ENCODE data around the gene NHSL2. TPM values are rescaled to one million over a fixed set of nuclear protein-coding genes. Genes with fewer than 3 reads are reported as not detected.

NHSL2 gene
- total RNA-seq, 1 donor from 2014 or later: 0.36 TPM

- peaks cover 6% of the 10 kb centered on the region for H3K4me1 Mint-ChIP-seq (ENCODE audit: low read depth)
- intact Hi-C loops (cut with micrococcal nuclease): no loop called here
- DNase-seq (ENCODE audit: low spot score): no peak
- no peak overlapping the region for H3K27ac Mint-ChIP-seq
- no peaks in the 10 kb centered on the region for H3K36me3 Mint-ChIP-seq (ENCODE audit: low read depth)
- H3K9me3 Mint-ChIP-seq: no peaks in the 10 kb centered on the region
- peaks cover 19% of the 10 kb centered on the region for H3K27me3 Mint-ChIP-seq (ENCODE audit: insufficient read depth)
- no peak overlapping the region for H3K4me3 Mint-ChIP-seq
Measured at GRCh38 chrX:72029483-72030411, 119.1 kb downstream of the NHSL2 start.

GRCh38 chrX:72030431-72030830 is 119.8 kb downstream of the NHSL2 start:
- Mint-ChIP-seq H3K27me3 (ENCODE audit: insufficient read depth) (peaks cover 24% of the 10 kb centered on the region), H3K36me3 (ENCODE audit: low read depth) (no peaks in the 10 kb centered on the region), H3K4me1 (ENCODE audit: low read depth) (peaks cover 6% of the 10 kb centered on the region), H3K4me3 (no peak overlapping the region), H3K9me3 (no peaks in the 10 kb centered on the region), H3K27ac (no peak overlapping the region)
- intact Hi-C loops (cut with micrococcal nuclease): no loop called here
- no peak for DNase-seq (ENCODE audit: low spot score)

DNA sequence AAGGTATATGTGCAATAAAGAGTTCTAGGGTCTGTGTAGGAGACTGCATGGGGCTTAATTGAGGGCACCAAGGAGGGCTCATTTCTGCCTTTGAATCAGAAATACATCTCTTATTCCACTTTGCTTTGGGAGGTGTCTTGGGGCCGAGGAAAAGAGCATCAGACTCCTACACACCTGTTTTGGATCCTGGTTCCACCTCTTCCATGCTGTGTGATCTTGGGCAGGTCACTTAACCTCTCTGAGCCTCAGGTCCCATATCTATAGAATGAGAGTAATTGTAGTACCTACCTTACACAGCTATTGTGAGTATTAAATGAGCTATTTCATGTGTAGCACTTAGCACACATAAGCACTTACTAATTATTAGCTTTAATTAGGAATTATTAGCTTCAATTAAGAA is 120.5 kb downstream of the NHSL2 start:
- DNase-seq (ENCODE audit: low spot score): no peak
- no peak overlapping the region for H3K27ac Mint-ChIP-seq
- H3K4me1 Mint-ChIP-seq (ENCODE audit: low read depth): peaks cover 6% of the 10 kb centered on the region
- intact Hi-C loops (cut with micrococcal nuclease): no loop called here
- no peaks in the 10 kb centered on the region for H3K9me3 Mint-ChIP-seq
- peaks cover 27% of the 10 kb centered on the region for H3K27me3 Mint-ChIP-seq (ENCODE audit: insufficient read depth)
- H3K4me3 Mint-ChIP-seq: no peak overlapping the region
- H3K36me3 Mint-ChIP-seq (ENCODE audit: low read depth): no peaks in the 10 kb centered on the region

GRCh38 chrX:72031634-72032033 is 121.0 kb downstream of the NHSL2 start:
- no peak for DNase-seq (ENCODE audit: low spot score)
- intact Hi-C loops (cut with micrococcal nuclease): no loop called here
- Mint-ChIP-seq H3K27ac (no peak overlapping the region), H3K4me3 (no peak overlapping the region), H3K27me3 (ENCODE audit: insufficient read depth) (peaks cover 28% of the 10 kb centered on the region), H3K4me1 (ENCODE audit: low read depth) (peaks cover 3% of the 10 kb centered on the region), H3K36me3 (ENCODE audit: low read depth) (no peaks in the 10 kb centered on the region), H3K9me3 (no peaks in the 10 kb centered on the region)

GRCh38 chrX:72037601-72038000 is 127.0 kb downstream of the NHSL2 start:
- peaks cover 29% of the 10 kb centered on the region for H3K27me3 Mint-ChIP-seq (ENCODE audit: insufficient read depth)
- H3K27ac Mint-ChIP-seq: no peak overlapping the region
- intact Hi-C loops (cut with micrococcal nuclease): no loop called here
- H3K4me1 Mint-ChIP-seq (ENCODE audit: low read depth): no peaks in the 10 kb centered on the region
- peaks cover 2% of the 10 kb centered on the region for H3K36me3 Mint-ChIP-seq (ENCODE audit: low read depth)
- H3K4me3 Mint-ChIP-seq: no peak overlapping the region
- no peaks in the 10 kb centered on the region for H3K9me3 Mint-ChIP-seq
- DNase-seq (ENCODE audit: low spot score): no peak

DNA sequence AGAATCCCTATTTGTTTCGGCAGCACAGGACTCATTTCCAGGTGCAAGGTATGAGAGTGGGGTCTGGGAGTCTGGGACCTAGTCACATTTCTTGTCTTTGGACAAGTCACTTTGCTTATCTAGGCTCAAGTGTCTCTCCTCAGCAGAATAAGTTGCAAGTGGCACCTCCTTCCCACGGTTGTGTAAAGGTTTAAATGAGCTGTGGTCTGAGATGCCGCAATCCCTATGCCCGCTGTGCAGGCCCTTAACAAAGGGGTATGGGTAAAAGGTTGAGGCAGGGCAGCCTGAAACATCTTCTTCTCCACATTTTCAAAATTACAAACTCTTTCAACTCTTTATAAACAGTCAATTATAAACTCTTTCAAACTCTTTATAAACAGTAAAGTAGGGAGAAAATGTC is 127.4 kb downstream of the NHSL2 start:
- peaks cover 29% of the 10 kb centered on the region for H3K27me3 Mint-ChIP-seq (ENCODE audit: insufficient read depth)
- intact Hi-C loops (cut with micrococcal nuclease): no loop called here
- no peak for DNase-seq (ENCODE audit: low spot score)
- H3K9me3 Mint-ChIP-seq: no peaks in the 10 kb centered on the region
- H3K27ac Mint-ChIP-seq: no peak overlapping the region
- no peaks in the 10 kb centered on the region for H3K4me1 Mint-ChIP-seq (ENCODE audit: low read depth)
- peaks cover 2% of the 10 kb centered on the region for H3K36me3 Mint-ChIP-seq (ENCODE audit: low read depth)
- no peak overlapping the region for H3K4me3 Mint-ChIP-seq

GRCh38 chrX:72038868-72039267 is 128.2 kb downstream of the NHSL2 start:
- no peak overlapping the region for H3K27ac Mint-ChIP-seq
- H3K4me1 Mint-ChIP-seq (ENCODE audit: low read depth): no peaks in the 10 kb centered on the region
- peaks cover 2% of the 10 kb centered on the region for H3K36me3 Mint-ChIP-seq (ENCODE audit: low read depth)
- intact Hi-C loops (cut with micrococcal nuclease): no loop called here
- no peaks in the 10 kb centered on the region for H3K9me3 Mint-ChIP-seq
- no peak for DNase-seq (ENCODE audit: low spot score)
- peaks cover 29% of the 10 kb centered on the region for H3K27me3 Mint-ChIP-seq (ENCODE audit: insufficient read depth)
- no peak overlapping the region for H3K4me3 Mint-ChIP-seq

- Mint-ChIP-seq H3K4me1 (ENCODE audit: low read depth) (no peaks in the 10 kb centered on the region), H3K27me3 (ENCODE audit: insufficient read depth) (peaks cover 18% of the 10 kb centered on the region), H3K27ac (no peak overlapping the region), H3K9me3 (no peaks in the 10 kb centered on the region), H3K36me3 (ENCODE audit: low read depth) (peaks cover 2% of the 10 kb centered on the region), H3K4me3 (no peak overlapping the region)
- intact Hi-C loops (cut with micrococcal nuclease): no loop called here
- DNase-seq (ENCODE audit: low spot score): no peak
Measured at GRCh38 chrX:72040506-72040905, 129.9 kb downstream of the NHSL2 start.

GRCh38 chrX:72041176-72041575 is 130.5 kb downstream of the NHSL2 start:
- Mint-ChIP-seq H3K4me1 (ENCODE audit: low read depth) (no peaks in the 10 kb centered on the region), H3K4me3 (no peak overlapping the region), H3K27ac (no peak overlapping the region), H3K9me3 (no peaks in the 10 kb centered on the region), H3K36me3 (ENCODE audit: low read depth) (peaks cover 2% of the 10 kb centered on the region), H3K27me3 (ENCODE audit: insufficient read depth) (peaks cover 16% of the 10 kb centered on the region)
- DNase-seq (ENCODE audit: low spot score): no peak
- intact Hi-C loops (cut with micrococcal nuclease): no loop called here

- H3K4me3 Mint-ChIP-seq: no peak overlapping the region
- H3K9me3 Mint-ChIP-seq: no peaks in the 10 kb centered on the region
- DNase-seq (ENCODE audit: low spot score): no peak
- intact Hi-C loops (cut with micrococcal nuclease): no loop called here
- peaks cover 2% of the 10 kb centered on the region for H3K36me3 Mint-ChIP-seq (ENCODE audit: low read depth)
- H3K4me1 Mint-ChIP-seq (ENCODE audit: low read depth): no peaks in the 10 kb centered on the region
- peak overlapping the region; percentile 61 for H3K27ac Mint-ChIP-seq
- peaks cover 9% of the 10 kb centered on the region for H3K27me3 Mint-ChIP-seq (ENCODE audit: insufficient read depth)
Measured at GRCh38 chrX:72041871-72042851, 131.5 kb downstream of the NHSL2 start.

- peaks cover 11% of the 10 kb centered on the region for H3K27me3 Mint-ChIP-seq (ENCODE audit: insufficient read depth)
- intact Hi-C loops (cut with micrococcal nuclease): no loop called here
- no peak overlapping the region for H3K4me3 Mint-ChIP-seq
- no peaks in the 10 kb centered on the region for H3K4me1 Mint-ChIP-seq (ENCODE audit: low read depth)
- H3K27ac Mint-ChIP-seq: no peak overlapping the region
- no peak for DNase-seq (ENCODE audit: low spot score)
- H3K36me3 Mint-ChIP-seq (ENCODE audit: low read depth): peaks cover 2% of the 10 kb centered on the region
- no peaks in the 10 kb centered on the region for H3K9me3 Mint-ChIP-seq
Measured at GRCh38 chrX:72042852-72043248, 132.2 kb downstream of the NHSL2 start.

- Mint-ChIP-seq H3K27me3 (ENCODE audit: insufficient read depth) (peaks cover 11% of the 10 kb centered on the region), H3K9me3 (no peaks in the 10 kb centered on the region), H3K4me1 (ENCODE audit: low read depth) (no peaks in the 10 kb centered on the region), H3K4me3 (no peak overlapping the region), H3K36me3 (ENCODE audit: low read depth) (peaks cover 2% of the 10 kb centered on the region), H3K27ac (no peak overlapping the region)
- intact Hi-C loops (cut with micrococcal nuclease): no loop called here
- DNase-seq (ENCODE audit: low spot score): no peak
Measured at GRCh38 chrX:72043636-72044035, 133.0 kb downstream of the NHSL2 start.

DNA sequence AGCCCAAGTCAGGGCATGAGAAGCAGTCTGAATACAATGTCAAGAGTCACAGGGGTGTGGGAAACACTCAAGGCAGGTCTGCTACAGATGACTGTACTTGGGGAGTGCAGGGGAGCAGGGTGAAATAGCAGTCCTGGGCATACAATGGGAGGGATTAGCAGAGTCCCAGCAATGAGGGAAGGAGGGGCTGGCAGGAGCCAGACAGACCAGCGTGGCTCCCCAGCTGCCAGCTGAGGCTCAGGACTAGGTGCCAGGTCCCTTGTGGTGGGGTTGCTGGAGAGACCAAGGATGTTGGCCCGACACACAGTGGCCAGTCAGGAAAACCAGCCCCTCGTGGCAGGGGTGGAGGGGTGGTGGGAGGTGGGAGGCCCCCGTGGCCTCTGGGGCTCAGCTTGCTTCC is 134.5 kb downstream of the NHSL2 start:
- no peak for DNase-seq (ENCODE audit: low spot score)
- Mint-ChIP-seq H3K27ac (no peak overlapping the region), H3K4me3 (no peak overlapping the region), H3K27me3 (ENCODE audit: insufficient read depth) (peaks cover 10% of the 10 kb centered on the region), H3K36me3 (ENCODE audit: low read depth) (no peaks in the 10 kb centered on the region), H3K9me3 (no peaks in the 10 kb centered on the region), H3K4me1 (ENCODE audit: low read depth) (no peaks in the 10 kb centered on the region)
- intact Hi-C loops (cut with micrococcal nuclease): no loop called here
